HG03571 (cell line): ENCODE data around the gene SMIM10.
"Not testable (repeated sequence)": the region's sequence is repeated elsewhere in the genome, so short reads cannot be mapped to it uniquely, and the experiment has no call there.

Experiments used
- ATAC-seq: cut with Tn5 transposase; IDR thresholded peaks from one replicate; pipeline ENCODE4 v1.9.1; 2021; ENCODE audit not compliant: unreplicated experiment

SMIM10 gene

DNA sequence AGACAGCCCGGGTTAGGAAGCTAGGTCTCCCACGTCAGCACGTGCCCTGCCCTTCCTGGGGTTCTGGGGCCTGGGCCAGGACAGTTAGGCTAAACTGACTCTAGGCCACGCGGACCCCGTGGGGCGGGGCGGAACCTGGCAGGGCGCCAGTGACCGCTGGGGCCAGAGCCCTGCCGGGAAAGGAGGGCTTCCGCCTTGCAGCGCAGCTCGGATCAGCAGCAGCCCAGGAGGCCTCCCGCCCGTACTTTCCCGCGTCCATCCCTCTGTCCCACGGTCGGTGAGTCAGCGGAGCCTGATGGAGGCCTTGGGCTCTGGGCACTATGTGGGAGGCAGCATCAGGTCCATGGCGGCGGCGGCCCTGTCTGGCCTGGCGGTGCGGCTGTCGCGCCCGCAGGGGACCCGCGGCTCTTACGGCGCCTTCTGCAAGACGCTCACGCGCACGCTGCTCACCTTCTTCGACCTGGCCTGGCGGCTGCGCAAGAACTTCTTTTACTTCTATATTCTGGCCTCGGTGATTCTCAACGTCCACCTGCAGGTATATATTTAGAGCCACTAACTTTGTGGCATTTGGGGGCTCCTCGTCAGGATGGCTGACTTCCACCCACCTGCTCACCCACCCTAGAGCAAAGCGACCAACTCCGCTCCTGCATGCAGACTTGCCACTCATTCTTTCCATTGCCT lies at the start of gene SMIM10:
Gene SMIM10 (plus strand): TSS at position 191 of the 681 bp plus-strand sequence. CDS start 105 bp downstream, at position 296.
- no peak for ATAC-seq

DNA sequence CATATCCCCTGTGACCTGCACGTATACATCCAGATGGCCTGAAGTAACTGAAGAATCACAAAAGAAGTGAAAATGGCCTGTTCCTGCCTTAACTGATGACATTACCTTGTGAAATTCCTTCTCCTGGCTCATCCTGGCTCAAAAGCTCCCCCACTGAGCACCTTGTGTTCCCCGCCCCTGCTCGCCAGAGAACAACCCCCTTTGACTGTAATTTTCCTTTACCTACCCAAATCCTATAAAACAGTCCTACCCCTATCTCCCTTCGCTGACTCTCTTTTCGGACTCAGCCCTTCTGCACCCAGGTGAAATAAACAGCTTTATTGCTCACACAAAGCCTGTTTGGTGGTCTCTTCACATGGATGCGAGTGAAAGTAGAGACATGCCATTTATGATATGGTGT lies 44.4 kb upstream of the SMIM10 start:
- ATAC-seq: not testable (repeated sequence)

DNA sequence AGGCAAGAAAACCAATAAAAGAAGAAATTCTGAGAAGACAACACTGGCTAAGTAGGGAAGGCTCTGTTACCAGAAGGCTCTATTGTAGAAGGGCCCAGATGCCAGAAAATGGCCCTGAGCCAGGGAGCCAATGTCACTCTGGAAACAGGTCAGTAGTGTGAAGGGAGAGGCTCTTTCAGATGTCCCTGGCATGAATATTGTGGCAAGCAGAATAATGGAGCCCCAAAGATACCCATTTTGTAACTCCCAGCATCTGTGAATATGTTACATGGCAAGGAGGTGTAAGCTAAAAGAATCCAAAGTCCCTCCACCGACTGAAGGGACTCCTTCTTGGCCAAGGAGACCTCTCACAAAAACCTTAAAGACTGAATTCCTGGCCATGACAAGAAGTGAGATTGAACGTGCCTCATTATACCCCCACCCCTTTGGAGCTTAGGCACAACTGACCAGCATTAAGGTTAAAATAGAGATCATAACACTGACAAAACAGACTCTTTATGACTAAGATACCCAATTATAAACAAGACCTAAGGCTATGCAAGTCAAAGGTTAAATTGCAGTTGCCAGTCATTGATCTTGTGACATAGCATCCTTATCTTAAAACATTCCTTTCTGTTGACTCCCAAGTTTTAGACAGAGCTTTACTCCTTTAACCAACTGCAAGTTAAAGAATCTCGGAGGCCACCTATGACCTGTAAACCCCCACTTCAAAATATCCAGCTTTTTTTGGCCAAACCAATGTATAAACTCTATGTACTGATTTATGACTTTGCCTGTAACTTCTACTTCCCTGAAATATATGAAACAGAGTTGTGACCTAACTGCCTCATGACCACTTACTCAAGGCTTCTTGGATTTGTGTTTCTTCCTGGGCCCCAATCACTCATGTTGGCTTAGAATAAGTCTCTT lies 42.2 kb upstream of the SMIM10 start:
- no peak for ATAC-seq

DNA sequence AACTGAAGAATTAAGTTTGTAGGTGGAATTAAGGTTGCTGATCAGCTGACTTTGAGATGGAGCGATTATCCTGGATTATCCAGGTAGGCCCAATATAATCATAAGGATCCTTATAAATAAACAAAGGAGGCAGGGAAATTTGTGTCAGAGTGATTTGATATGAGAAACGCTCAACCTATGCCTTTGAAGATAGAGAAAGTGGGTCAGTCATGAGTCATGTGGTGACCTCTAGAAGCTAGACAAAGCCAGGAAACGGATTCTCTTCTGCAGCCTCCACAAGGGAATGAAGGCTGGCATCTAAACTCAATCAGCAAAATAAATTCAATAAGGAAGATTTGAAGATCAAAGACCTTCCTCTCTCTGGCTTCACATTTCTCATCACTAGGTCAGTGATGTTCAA lies 41.5 kb upstream of the SMIM10 start:
- ATAC-seq: no peak

DNA sequence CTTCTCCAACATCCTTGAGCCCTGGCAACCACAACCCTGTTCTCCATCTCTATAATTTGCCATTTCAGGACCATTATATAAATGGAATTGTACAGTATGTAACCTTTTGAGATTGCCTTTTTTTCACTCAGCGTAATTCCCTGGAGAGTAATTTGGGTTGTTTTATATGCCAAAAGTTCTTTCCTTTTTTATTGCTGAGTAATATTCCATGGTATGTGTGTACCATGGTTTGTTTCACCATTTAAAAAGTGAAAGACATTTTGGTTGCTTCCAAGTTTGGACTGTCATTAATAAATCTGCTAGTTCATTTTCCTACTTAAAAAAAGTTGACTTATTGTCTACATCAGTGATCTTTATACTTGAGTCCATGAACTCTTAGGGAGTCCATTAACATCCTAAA lies 33.0 kb upstream of the SMIM10 start:
- ATAC-seq: no peak

DNA sequence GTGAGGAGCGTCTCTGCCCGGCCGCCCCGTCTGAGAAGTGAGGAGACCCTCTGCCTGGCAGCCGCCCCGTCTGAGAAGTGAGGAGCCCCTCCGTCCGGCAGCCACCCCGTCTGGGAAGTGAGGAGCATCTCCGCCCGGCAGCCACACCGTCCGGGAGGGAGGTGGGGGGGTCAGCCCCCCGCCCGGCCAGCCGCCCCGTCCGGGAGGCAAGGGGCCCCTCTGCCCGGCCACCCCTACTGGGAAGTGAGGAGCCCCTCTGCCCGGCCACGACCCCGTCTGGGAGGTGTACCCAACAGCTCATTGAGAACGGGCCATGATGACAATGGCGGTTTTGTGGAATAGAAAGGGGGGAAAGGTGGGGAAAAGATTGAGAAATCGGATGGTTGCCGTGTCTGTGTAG lies 30.4 kb upstream of the SMIM10 start:
- ATAC-seq: not testable (repeated sequence)

DNA sequence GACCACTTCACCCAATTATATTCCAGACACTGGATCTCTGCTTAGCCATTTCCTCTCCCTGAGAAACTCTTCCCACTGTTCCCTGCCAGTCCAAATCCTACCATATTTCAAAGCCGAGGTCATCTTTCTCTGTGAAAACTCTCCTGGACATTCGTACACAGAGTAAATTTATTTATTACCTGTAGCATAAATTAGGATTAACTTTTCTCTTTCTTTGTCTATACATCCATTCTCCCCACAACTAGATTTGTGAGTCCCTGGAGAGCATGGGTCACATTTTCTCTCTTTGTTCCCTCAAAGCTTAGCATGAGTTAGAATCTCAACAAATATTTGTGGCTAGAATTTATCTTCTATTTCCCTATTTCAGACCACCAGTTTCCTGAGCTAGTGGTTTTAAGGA lies 27.8 kb upstream of the SMIM10 start:
- ATAC-seq: no peak

DNA sequence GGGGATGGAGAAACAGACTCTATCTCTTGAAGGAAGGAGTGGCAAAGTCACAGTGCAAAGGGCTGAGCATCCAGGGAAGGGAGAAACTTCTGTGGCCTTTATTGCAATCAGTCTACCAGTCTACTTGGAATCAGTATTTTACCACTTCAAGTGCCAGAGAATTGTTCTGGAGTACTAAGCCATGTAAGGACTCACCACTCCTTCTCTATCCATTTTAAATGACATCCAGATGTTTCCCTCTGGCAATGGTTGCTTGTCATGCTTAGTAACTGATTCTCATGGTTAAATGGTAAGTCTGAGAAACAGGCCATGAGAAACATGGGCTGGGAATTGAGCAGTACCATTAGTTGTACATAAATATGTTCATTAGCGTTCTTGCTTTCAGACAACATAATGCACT lies 21.1 kb upstream of the SMIM10 start:
- ATAC-seq: no peak

DNA sequence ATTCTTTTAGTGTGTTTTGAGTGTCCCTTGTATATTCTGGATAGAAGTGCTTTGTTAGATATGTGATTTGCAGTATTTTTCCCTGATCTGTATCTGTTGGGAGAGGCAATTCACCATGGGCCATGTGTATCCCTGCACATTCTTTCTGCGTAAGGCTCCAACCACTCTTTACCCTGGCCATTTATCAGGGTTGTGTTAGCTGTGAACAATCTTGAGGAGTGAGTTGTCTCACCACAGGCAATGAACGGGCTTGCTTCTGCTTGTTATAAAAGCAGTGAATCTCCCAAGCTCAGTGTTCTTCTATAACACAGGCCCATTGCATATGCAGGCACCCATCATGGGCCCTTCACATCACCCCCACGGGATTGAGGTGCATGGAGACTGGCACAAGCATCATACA lies 18.9 kb upstream of the SMIM10 start:
- ATAC-seq: no peak

DNA sequence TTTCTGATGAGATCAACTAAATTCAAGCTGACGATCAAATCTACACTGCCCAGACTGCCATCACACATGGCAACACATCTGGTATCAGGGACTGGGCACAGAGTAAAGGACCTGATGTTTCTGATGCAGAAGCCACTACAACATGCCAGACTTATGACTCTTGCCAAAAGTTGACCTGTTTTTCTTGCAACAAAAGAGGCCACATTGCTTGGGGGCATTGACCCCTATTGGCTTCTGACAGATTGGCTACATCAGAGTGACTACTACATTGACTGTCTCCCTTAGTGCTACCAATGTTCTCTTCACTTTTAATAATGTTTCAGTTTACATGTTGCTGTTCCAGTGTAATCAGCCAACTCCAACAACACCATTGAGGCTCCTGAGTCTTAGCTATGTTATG lies 15.3 kb upstream of the SMIM10 start:
- ATAC-seq: no peak

DNA sequence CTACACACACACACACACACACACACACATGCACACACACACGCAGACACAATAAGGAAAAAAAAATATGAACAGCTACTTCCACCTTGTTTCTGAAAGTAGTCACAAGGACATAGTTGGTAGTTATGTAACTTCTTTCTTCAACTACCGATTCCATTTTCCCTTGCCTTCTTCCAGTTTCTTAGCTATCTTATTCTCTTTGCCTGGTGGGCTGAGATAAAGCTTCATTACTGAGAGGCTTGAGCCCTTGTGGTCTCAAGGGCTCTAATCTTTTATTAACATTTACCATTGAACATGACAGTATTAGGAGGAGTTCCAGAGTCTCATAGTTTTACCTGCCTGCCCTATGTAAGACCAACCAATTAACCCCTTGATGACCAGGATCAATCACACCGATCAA lies 8.9 kb upstream of the SMIM10 start:
- ATAC-seq: no peak

DNA sequence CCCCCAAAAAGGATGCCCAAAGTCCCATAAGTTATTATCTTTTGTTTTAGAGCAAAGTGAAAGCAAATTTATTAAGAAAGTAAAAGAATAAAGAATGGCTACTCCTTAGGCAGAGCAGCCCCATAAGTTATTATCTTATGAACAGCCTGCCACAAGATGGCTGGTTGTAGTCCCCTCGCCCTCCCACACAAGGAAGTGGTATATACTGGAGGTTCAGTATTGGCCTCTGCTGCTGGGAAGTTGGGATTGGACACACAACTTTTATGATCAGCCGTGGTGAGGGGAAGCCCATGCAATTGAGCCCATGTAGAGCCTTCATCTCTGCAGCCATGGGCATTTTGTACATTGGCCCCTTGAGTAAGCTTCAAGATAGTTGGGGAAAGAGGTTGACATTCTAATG lies 8.0 kb upstream of the SMIM10 start:
- no peak for ATAC-seq

DNA sequence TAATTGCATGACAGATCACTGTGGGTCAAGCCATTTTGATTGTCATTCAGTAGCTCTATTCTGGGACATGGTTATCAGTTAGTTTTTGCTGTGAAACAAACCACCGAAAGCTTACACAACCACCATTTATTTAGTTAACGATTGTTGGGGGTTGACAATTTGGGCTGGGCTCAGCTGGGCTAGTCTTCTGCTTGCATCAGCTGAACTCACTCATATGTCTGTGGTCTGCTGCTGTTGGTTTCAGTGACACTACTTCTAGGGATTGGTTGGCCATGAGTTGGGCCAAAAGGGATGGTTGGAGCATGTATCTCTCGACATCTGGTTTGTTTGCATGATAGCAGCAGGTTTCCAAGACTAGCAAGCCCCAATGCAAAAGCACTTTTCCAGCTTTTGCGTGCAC lies 5.3 kb upstream of the SMIM10 start:
- ATAC-seq: no peak

DNA sequence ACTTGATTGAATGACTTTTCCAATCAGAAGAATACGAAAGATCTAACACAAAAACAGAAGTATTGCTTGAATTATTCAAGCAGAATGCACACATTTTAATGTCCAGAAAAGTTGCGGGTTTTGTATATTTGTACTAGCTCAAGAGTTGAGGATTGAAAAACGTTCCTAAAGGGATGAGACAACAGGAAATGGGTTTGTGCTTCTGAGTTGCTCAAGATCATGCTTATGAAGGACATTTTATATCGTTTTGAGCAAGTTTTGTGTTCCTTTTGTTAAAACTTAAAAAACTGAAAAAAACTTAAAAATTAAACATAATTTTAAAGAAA lies 353 bp upstream of the SMIM10 start:
- no peak for ATAC-seq

DNA sequence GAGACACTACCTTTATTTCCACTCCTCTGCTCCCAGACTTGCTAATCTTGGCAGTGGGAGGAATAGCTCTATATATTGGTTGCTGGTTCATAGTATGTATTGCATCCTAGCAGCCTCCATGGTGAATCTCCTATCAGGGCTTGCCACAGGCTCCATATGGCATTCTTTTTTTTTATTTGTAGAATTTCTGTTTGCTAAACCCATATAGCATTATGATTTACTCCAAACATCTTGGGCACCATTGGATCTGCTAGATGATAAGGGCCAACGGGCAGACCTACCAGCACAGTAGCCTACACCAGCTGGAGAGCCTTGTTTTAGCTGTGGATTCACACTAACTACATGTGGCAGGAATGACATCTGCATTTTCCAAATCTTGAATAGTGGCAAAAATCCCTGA lies 6.9 kb downstream of the SMIM10 start:
- ATAC-seq: no peak

DNA sequence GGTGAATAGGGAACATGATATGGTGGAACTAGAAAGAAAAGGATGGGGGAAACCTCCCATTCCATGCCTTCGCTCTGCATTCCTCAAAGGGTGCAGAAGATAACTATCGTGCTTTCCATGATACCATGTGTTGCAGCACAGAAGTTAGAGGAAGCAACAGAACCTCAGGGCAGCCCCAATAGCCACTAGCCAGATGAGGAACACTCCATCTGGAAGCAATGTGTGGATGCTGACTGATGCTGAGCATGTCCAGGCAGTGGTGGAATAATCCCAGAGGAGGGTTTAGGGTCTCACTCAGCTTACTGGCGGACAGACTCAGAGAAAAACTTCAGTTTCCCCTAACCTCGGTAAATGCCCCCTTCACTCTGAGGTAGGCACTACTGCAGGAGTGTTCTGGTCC lies 7.5 kb downstream of the SMIM10 start:
- ATAC-seq: no peak

DNA sequence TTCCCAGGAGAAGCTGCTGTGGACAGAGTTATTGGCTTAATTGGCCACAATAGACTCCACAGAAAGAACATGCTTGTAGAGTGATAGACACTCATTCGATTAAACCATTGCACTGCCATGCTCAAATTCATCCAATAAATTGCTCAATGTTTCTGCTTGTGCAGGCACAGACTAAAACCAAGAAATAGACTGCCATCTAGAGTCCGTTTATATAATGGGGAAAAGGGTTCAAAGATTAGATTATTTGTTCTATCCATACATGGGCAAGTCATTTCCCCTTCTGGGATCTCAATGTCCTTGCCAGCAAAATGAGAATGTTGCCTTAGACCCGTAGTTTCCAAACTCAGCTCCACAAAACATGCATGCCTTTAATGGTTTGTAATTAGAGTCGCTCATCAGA lies 8.7 kb downstream of the SMIM10 start:
- no peak for ATAC-seq

DNA sequence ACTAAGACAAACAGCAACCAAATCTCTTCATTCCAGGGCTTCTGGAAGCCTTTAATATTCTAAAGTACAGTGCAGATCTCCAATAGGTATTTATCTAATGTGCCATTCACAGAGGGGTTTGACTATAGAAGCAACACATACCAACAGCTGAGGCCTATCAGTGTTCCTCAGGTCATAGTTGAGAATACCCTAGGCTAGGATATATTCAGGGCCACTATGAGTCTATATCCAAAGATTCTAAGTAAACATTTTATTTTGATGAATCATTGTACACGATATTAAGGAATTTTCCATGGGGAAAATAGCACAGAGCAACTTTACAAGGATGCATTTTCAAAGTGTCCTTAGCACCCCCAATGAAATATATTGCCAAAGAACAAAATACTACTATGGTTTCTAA lies 9.7 kb downstream of the SMIM10 start:
- no peak for ATAC-seq

DNA sequence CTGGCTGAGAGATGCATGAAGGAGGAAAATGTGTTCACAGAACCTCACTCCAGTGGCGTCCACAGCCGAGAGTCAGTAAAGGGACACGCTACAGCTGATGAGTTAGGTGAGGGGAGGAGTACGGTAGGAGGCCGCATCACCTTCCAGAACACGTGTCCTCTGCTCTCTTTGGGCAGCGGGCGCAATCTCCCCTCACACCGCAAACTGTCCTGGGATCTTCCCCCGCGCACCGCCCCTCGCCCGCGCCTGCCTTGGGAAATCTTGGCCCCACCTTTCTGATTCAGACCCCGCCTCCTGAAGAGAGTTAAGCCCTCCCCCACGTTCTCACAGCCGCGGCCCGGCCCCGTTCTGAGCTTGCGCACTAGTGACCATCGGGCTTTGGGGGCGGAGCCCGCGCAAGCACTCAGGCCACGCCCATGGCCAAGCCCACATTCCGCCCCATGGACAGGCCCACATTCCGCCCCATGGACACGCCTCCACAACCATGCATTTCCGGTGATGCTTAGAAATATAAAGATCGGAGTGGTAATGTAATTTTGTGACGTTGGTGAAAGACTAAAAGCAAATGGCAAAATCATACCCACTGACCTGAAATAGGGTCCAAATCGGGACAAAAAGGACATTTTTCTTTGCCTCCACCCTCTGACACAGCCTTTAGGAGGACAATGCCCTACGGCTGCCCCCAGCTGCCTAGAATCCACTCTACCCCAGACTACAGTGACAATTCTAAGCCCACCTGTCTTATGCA lies 13.3 kb downstream of the SMIM10 start:
- peak; percentile 98 for ATAC-seq

DNA sequence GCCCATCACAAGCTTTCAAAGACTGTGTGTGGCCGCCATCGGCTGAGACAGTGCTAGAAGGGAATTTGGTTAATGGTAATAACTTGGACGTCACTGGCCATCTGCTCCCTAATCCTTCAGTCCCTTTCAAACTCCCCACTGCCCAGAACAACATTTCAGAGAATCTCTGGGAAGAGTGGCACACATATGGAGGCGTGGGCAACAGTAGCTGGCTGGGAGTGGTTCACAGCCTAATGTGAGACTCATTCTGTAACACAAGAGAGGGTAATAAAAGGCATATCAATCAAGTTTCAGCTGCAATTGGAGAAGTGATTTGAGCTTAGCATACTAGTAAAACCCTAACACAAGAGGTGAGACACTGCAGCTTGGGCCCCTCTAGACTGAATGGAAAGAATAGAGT lies 15.4 kb downstream of the SMIM10 start:
- ATAC-seq: no peak

DNA sequence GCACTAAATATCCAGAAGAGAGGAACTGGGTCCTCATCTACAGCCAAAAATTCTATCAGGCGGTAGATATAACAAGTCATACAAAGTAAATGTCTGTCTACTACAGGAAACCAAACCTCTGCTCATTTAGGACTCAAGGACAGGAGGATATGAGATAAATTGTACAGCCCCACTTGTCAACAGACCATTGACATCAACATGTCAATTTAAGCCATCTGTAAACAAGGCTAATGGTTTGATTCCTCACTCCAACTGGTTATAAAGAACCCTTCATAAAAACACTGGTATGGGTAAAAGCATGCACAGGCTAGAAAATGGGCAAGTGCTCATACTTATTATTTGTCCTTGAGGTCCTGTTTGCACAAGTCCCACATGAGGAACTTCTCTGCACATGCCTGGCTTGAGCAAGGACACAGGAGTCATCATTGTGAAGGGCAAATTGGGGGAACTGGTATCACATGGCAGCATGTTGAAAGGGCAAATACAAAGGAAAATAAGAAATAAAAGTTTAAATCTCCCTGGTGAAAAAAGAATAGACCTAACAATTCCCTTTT lies 18.3 kb downstream of the SMIM10 start:
- ATAC-seq: no peak

DNA sequence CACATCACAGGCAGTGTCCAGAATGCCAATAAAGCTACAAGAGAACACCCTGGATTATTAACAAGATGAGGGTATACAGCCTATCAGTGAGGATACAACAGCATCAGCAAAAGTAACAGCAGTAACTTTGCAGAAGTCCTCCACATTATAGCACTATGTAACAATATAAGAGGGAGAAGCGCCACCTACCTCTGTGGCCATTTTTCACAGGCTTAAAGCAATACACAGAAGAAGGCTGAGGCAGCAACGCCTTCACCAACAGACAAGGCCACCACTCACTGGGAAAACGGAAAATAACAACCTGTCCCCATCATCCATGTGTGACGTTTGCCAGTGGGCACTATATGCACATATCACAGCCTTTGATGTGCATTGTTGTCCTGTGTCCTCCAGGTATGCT lies 19.0 kb downstream of the SMIM10 start:
- no peak for ATAC-seq
